ENCODE measurements around the gene TGIF2. TPM values are rescaled to one million over a fixed set of nuclear protein-coding genes. Genes with fewer than 3 reads are reported as not detected.

Gene TGIF2
- total and polyA plus RNA-seq, 9 of the 15 experiments (the other 6 are each of a cell fraction or from before 2014, with no cell fraction given), result 6.8 to 27.8 (median 15.7) TPM

GRCh38 chr20:36574366-36575135 is 1.2 kb downstream of the TGIF2 start (continued):
- TF ChIP-seq SP1 (CRISPR knock-in tag; IDR thresholded peaks at IDR 0.05), result no peak; the same call in 1 of the 2 replicates
- TF ChIP-seq ZNF133 (CRISPR knock-in tag; IDR thresholded peaks at IDR 0.05), result no peak
- no peak for TF ChIP-seq ETV1 (tag; conservative IDR thresholded peaks at IDR 0.05; ENCODE audit: low read depth)
- no peak for TF ChIP-seq ZNF764 (CRISPR knock-in tag; IDR thresholded peaks at IDR 0.05; ENCODE audit: low read depth)
- peak; percentile 20; the same call in 1 of the 2 replicates for TF ChIP-seq MTA3 (IDR thresholded peaks at IDR 0.05; ENCODE audit: borderline replicate concordance)
- no peak for TF ChIP-seq ZFP30 (CRISPR knock-in tag; IDR thresholded peaks at IDR 0.05; ENCODE audit: borderline replicate concordance)
- peak; percentile 39; the same call in 1 of the 2 replicates for TF ChIP-seq USF1 (CRISPR knock-in tag; IDR thresholded peaks at IDR 0.05)
- no peak for TF ChIP-seq ZNF551 (CRISPR knock-in tag; IDR thresholded peaks at IDR 0.05)
- peak; percentile 89 to 92 for TF ChIP-seq E2F6 (IDR thresholded peaks at IDR 0.05; ENCODE audit: borderline replicate concordance in 1 of 2, extremely low read depth in 1 of 2, insufficient read depth in 1 of 2, insufficient read length in 1 of 2, low read depth in 1 of 2, low read length in 1 of 2, poor library complexity in 1 of 2, severe bottlenecking in 1 of 2)
- 0 out of 2 replicates have a peak, but pooled peaks have one; percentile 47 for TF ChIP-seq E2F5 (CRISPR knock-in tag; IDR thresholded peaks at IDR 0.05)
- no peak for TF ChIP-seq LCOR (CRISPR knock-in tag; IDR thresholded peaks at IDR 0.05)
- TF ChIP-seq ZNF134 (CRISPR knock-in tag; conservative IDR thresholded peaks at IDR 0.05), result no peak
- no peak for TF ChIP-seq CUX1 (CRISPR knock-in tag; IDR thresholded peaks at IDR 0.05)
- no peak for TF ChIP-seq NFXL1 (CRISPR knock-in tag; IDR thresholded peaks at IDR 0.05)
- no peak for TF ChIP-seq TSC22D4 (tag; IDR thresholded peaks at IDR 0.05)
- no peak for TF ChIP-seq ZNF146 (CRISPR knock-in tag; IDR thresholded peaks at IDR 0.05; ENCODE audit: unreplicated experiment)
- no peak for TF ChIP-seq KAT8 (IDR thresholded peaks at IDR 0.05; ENCODE audit: low read depth)
- TF ChIP-seq E2F3 (CRISPR knock-in tag; IDR thresholded peaks at IDR 0.05), result no peak

Data from K562 (cell line).